GM18505 (cell line): Measurements from ENCODE around the gene CD79A.

Experiments
- ATAC-seq: cut with Tn5 transposase; IDR thresholded peaks from one replicate; pipeline ENCODE4 v1.9.1; 2021; ENCODE audit not compliant: unreplicated experiment
- POLR2A ChIP-seq: IDR thresholded peaks from 4 replicates; pipeline ENCODE4 v1.6.1; 2011; ENCODE audit warnings: borderline replicate concordance; ENCODE audit not compliant: insufficient read depth, insufficient read length; ENCODE audit errors: extremely low read depth

Gene CD79A

GRCh38 chr19:41876847-41877832, at the start of gene CD79A:
Gene CD79A (plus strand): TSS chr19:41877279. CDS start chr19:41877305, 26 bp downstream.
- ATAC-seq, result peak; percentile 57

DNA sequence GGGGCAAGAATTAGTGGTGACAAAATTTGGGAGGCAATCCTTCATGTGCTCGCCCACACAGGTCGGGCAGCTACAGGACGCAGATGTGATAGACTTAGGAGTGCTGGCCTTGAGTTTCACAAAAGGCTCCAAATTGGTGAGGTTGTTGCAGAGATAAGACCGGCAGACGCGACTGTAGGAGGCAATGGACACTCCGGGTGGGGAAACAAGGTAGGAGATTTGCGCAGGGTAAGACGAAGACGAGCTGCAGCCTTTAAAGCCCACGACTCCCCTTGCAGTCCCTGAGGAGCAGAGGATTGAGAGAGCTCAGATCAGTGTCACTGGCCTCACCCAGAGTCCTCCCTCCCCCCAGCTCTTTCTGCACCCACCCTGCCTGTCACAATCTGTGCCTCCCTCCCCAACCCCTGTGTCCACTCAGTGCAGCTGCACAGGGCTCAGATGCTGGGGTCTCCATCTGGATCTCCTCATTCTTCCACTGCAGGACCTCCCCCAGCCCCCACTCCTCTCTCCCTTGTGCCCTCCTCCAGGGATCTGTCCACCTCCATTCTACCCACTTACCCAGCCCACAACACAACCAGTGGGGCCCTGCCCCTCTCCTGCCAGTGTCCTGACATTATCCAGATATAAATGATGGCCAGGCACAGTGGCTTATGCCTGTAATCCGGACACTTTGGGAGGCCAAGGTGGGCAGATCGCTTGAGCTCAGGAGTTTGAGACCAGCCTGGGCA, 38.9 kb upstream of the CD79A start:
- no peak for TF ChIP-seq POLR2A
- ATAC-seq, result no peak

More at GRCh38 chr19:41876847-41877832, at the start of gene CD79A:
- peak; percentile 62 for TF ChIP-seq POLR2A

DNA sequence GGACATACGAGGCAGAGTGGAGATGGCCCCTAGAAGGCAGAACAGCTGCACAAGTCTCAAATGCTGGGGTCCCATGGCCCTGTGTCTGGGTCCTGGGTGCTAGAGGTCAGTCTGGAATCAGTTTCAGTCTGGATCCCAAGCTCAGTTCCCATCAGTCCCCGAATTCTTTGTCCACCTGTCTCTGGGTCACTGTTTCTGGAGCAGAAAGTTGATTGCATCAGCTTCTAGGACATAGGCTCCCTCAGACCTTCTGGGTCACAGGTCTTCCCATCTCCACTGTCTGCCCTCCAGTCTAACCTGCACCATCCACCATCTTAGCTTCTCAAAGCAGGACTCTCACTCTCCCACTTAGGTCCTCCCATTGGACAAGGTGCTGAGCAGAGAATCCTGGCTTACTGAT, 37.9 kb upstream of the CD79A start:
- no peak for ATAC-seq
- no peak for TF ChIP-seq POLR2A

GRCh38 chr19:41843371-41843770, 33.7 kb upstream of the CD79A start:
- TF ChIP-seq POLR2A, result no peak
- ATAC-seq, result no peak

- TF ChIP-seq POLR2A, result no peak
- ATAC-seq, result no peak
These were observed 32.5 kb upstream of the CD79A start, which contains the start of gene LYPD4 for GRCh38 chr19:41844601-41845000. Gene LYPD4 (minus strand): TSS chr19:41844683. CDS start chr19:41839285, 5,398 bp downstream.

DNA sequence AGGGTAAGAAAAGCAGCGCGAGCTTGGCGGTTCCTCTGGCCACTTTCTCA, 32.3 kb upstream of the CD79A start, which contains the start of gene DMRTC2:
DMRTC2 (plus strand) TSS at position 42 of the 50 bp plus-strand sequence. CDS start 2,387 bp downstream, outside the sequence.
- no peak for ATAC-seq
- TF ChIP-seq POLR2A, result no peak

DNA sequence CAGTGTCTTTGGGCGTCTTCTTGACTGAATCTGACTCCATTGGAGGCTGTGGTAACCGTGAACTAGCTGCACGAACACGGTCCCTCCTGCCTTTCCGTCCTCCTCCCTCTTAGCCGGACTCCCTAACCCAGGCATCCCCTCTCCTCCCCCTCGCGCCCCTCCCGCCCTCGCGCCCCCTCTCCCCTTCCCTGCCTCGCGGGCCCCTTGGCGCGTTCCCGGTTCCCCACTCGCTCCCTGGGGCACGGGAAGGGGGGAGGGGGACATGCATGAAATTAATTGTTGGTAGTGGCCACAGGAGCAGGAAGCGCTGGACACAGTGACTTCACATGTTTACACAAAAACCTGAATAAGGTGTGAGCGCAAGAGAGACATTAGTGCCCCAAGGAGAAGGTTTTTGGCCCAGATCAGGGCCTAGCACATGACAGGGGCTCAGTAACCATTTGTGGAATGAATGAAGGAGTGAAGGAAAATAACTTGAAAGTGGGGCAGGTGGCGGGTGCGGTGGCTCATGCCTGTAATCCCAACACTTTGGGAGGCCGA, 32.0 kb upstream of the CD79A start:
- TF ChIP-seq POLR2A, result no peak
- ATAC-seq, result no peak

DNA sequence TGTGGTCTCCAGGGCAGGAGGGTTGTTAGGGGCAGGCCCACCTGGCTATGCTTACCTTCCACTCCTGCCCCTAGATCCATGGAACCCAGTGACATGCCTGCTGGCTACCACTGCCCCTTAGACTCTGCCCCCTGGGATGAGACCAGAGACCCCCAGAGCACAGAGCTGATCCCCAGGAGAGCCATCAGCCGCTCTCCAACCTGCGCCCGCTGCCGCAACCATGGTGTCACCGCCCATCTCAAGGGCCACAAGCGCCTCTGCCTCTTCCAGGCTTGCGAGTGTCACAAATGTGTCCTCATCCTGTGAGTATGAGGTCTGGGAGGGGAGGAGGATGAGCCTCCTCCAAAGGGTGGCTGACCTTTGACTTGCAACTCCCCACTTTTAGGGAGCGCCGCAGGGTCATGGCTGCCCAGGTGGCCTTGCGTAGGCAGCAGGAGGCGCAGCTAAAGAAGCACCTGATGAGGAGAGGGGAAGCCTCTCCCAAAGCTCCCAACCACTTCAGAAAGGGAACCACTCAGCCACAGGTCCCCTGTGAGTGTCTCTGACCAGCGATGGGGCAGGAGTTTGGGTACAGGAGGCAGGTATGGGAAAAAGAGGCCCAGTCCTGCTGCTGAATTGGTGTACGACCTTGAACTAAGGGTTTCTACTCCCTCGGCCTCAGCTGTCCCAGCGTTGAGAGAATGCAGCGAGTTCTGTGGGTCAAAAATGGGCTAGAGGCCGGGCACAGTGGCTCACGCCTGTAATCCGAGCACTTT, 29.6 kb upstream of the CD79A start:
- no peak for ATAC-seq

DNA sequence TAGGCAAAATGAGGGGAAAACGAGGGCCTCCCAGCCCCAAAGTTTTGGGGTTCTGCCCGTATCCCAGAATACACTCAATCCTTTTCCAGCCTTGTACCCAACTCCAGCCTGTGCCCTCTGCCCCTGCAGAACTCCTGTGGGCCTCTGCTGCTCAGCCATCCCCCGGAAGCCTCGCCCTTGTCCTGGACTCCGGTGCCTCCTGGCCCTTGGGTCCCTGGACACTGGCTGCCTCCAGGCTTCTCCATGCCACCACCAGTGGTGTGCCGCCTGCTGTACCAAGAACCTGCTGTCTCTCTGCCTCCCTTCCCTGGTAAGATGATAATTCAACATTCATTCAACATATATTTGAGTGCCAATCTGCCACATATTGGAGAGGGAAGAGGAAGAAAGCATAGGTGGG, 28.4 kb upstream of the CD79A start:
- TF ChIP-seq POLR2A, result no peak
- ATAC-seq, result no peak

More for the DNA sequence above, 29.6 kb upstream of the CD79A start:
- no peak for TF ChIP-seq POLR2A

- no peak for TF ChIP-seq POLR2A
- ATAC-seq, result no peak
These were observed 28.0 kb upstream of the CD79A start for GRCh38 chr19:41849067-41849466.

- ATAC-seq, result no peak
- no peak for TF ChIP-seq POLR2A
These were observed 26.7 kb upstream of the CD79A start for GRCh38 chr19:41850381-41850780.

- no peak for TF ChIP-seq POLR2A
- ATAC-seq, result no peak
These were observed 25.6 kb upstream of the CD79A start for GRCh38 chr19:41851456-41851855.

DNA sequence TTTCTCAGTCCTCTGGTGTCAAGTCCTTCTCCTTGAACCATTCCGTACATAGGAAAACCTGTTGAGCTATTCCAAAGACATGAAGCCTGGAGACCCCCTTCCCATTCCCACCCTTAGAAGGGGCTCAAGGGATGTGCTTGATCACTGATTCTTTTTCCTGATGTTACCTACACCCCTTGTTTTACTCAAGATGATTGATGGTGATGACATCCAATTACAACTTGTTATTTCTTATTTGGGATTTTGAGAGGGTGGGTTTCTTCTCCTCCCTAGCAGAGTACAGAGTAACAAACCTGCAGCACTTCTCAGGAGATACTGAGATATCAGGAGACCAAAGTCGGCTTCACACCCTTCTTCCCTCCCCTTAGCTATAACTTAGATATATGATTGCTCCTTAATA, 23.7 kb upstream of the CD79A start:
- no peak for TF ChIP-seq POLR2A

More for the DNA sequence above, 23.7 kb upstream of the CD79A start:
- no peak for ATAC-seq
